GM21390 (cell line): ENCODE measurements around the gene C3orf38.
"Not testable (repeated sequence)": the region's sequence is repeated elsewhere in the genome, so short reads cannot be mapped to it uniquely, and the experiment has no call there.

Source experiments
- ATAC-seq: cut with Tn5 transposase; IDR thresholded peaks from one replicate; pipeline ENCODE4 v1.9.1; 2021; ENCODE audit not compliant: unreplicated experiment

Gene C3orf38

DNA sequence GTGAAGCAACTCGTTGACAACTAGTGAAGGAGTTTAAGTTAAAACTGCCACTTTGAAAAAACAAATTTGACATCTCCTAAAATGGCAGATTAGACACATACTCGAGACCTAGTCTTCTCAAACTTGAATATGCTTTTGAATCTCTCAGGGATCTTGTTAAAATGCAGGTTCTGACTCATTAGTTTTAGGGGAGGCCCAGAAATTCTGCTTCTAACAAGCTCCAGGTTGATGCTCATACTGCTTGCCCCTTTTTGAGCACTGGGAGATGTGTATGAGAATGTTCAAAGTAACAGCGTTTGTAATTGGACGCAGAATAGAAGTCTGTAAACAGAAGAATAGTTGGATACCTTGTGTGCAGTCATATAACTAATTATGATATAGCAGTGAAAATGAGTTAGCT is 1.6 kb downstream of the C3orf38 start:
- ATAC-seq: no peak

DNA sequence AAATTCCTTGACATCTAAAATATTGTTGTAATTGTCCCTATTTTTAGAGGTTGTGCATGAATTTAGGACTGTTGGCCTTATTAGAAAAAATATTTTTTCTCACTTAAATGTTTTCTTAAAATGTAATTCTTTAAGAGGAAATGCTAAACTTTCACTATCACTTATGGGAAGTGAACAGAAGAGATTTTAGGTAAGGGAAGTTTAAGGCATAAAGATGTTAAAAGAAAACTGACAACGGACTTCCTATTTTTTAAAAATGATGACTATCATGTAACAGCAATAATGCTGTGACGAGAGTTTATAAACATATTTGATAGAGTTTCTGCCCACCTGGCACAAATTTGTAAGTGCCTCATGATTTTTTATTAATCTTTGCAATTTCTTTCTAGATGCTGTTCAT is 3.1 kb downstream of the C3orf38 start:
- ATAC-seq: no peak

DNA sequence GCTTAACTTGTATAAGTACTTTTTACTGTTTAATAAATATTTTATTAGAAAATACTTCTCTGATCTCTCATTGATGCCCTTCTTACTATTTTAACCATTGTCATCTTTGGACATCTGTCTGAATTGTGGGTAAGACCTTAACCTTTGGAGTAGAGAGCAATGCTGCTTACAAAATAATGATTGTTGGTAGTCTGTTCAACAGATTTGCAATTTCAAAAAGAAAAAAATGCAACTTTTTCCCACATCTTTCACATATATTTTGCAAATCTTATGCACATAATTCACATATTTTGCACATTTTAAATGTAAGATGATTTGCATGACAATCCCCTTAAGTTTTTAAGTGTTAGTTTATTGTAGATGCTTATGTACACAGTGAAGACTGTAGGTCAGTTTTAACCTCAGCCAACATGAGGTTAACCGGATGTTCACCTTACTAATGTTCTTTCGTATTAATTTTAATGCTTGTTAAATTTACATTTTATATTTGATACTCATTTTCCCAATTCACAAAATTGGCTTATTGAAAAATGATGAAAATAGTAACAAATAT is 16.7 kb downstream of the C3orf38 start:
- ATAC-seq: no peak

DNA sequence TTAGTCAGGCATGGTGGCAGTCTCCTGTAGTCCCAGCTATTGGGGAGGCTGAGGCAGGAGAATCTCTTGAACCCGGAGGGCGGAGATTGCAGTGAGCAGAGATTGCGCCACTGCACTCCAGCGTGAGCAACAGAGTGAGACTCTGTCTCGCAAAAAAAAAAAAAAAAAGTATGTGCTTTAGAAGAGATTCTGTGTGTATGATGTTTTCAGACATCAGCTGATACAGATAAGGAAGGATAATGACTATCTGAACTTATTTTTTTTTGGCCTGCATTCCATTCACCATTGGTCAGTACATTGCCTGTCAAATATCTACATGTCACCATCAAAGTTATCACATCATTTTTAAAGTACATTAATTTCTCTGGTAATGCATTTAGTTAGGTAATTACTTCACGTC is 17.4 kb downstream of the C3orf38 start:
- no peak for ATAC-seq

DNA sequence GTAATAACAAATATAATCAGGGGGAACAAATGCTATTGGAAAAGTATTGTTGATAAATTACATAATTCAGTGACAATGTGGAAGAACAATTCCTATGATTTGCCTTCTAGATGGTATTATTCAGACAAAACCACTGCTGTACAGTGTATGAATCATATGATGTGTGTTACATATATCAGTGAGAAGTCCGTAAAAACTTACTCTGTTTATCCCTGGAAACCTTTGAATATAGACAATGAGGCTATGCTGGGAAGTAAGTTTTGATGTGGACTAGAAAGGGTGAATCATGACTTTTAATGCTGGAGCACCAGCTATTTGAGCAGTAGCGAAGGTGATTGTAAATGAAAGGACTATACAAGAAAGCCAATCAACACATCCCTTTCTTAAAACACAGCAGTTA is 17.9 kb downstream of the C3orf38 start:
- ATAC-seq: no peak

DNA sequence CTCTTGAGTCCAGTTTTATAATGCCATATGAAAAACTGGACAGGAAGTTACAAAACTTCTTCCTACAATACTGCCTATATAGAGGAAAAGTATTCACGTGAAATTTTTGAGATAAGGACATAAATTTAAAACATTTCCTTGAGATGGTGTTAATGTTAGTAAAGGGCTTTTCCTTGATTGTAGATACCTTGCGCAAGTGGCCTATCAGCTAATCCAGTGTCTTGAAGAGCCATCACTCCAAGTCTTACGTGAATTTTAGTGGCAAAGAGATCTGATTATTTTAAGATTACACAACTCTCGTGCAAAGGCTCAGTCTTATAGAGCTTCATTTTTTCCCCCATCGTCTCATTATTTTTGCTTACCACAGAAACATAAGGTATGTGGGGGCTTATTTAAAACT is 18.4 kb downstream of the C3orf38 start:
- no peak for ATAC-seq

DNA sequence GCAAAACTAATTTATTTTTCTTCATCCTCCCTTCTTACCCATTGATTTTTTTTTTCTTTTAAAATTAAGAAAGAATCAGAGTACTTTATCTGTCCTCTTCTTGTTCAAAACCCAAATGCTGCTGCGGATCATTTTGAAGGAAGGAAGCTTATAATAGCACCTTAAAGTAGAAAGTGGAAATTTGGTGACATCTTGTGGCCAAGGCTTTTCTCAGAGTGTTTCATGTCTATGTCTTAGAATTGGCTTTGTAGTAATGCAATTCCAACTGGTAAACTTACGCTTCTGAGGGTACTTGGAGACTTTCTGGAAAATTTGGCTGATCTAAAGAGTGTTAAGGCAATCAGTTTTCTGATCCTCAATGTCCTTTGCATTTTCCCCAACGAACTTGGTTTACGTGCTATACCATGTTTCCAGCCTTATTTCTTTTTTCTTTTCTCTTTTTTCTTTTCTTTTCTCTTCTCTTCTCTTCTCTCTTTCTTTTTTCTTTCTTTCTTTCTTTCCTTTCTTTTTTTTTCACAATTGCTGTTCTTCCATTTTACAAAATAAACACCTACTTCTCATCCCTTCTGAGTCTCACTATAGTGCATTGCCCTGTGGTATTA is 30.7 kb downstream of the C3orf38 start:
- ATAC-seq: peak; percentile 83

DNA sequence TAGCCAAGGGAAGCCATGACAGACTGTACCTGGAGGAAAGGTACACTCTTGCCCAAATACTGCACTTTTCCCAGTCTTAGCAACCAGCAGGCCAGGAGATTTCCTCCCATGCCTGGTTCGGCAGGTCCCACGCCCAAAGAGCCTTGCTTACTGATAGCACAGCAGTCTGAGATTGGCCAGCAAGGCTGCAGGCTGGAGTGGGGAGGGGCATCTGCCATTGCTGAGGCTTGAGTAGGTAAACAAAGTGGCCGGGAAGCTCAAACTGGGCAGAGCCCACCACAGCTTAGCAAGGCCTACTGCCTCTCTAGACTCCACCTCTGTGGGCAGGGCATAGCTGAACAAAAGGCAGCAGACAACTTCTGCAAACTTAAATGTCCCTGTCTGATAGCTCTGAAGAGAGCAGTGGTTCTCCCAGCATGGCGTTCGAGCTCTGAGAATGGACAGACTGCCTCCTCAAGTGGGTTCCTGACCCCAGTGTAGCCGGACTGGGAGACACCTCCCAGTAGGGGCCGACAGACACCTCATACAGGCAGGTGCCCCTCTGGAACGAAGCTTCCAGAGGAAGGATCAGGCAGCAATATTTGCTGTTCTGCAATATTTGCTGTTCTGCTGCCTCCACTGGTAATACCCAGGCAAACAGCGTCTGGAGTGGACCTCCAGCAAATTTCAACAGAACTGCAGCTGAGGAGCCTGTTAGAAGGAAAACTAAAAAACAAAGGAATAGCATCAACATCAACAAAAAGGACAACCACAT is 32.6 kb downstream of the C3orf38 start:
- not testable (repeated sequence) for ATAC-seq

DNA sequence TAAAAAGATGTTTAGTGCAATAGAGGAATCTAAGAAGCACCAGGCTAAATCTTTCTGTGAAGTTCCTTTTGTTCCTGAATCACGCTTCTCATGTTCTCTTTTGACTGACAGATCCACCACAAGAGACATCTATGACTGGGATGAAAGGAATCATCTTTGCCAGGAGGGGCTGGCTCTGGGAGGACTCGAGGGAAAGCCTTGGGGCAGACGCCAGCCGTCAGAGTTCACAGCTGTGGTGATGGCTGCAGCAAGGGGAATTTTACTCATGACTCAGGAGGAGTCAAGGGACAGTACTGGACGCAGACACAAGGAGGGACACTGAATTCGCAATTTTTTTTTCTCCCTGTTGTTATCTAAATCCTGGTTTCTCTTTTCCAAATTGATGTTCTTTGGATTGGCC is 38.7 kb downstream of the C3orf38 start:
- no peak for ATAC-seq

DNA sequence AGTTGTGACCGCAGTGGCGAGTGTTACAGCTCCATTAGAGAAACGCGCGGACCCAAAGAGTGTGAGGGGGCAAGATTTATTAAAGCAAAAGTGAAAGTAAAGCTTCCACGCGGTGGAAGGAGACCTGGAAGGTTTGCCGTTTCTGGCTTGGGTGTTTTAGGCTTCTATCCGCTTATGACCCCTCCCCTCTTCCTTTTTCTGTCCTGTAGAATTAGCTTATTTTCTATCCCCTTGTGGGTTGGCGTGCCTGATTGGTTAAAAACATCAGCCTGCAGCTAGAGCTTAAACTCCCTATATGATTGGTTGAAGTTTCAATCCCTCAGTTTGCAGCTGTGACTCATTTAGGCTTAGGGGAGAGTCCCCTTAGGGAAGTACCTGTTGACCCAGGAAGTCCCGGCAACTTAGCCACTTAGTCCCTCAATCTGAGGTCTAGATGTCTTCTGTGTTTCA is 39.6 kb downstream of the C3orf38 start:
- peak; percentile 82 for ATAC-seq

DNA sequence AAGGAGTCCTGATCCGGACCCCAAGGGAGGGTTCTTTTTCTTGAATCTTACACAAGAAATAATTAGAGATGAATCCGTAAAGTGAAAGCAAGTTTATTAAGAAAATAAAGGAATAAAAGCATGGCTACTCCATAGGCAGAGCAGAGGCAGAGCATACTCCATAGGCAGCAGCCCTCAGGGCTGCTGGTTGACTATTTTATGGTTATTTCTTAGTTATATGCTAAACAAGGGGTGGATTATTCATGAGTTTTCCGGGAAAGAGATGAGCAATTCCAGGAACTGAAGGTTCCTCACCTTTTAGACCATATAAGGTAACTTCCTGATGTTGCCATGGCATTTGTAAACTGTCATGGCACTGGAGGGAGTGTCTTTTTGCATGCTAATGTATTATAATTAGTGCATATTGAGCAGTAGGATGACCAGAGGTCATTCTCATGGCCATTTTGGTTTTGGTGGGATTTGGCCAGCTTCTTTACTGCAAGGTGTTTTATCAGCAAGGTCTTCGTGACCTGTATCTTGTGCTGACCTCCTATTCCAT is 42.2 kb downstream of the C3orf38 start:
- no peak for ATAC-seq

DNA sequence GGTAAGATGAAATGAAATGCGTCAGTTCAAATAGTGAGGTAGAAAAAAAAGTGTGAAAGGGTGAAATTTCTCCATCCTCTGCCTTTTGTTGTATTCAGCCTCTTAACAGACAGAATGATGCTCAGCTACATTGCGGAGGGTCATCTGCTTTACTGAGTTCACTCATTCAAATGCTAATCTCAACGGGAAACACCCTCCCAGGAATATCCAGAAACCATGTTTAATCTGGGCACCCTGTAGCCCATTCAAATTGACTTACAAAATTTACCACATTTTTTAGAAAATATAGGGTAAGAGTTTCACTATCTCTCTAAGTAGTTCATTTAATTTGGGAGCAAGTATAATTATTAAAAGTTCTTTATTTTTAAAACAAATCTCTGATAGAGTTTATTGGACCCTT is 42.9 kb downstream of the C3orf38 start:
- ATAC-seq: no peak

DNA sequence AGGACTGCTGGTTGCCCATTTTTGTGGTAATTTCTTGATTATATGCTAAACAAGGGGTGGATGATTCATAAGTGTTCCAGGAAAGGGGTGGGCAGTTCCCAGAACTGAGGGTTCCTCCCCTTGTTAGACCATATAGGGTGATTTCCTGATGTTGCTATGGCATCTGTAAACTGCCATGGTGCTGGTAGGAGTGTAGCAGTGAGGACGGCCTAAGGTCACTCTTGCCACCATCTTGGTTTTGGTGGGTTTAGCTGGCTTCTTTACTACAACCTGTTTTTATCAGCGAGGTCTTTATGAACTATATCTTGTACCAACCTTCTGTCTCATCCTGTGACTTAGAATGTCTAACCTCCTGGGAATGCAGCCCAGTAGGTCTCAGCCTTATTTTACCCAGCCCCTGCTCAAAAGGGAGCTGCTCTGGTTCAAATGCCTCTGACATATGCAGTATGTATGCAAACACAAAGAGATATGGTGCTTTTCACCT is 46.2 kb downstream of the C3orf38 start:
- ATAC-seq: no peak

DNA sequence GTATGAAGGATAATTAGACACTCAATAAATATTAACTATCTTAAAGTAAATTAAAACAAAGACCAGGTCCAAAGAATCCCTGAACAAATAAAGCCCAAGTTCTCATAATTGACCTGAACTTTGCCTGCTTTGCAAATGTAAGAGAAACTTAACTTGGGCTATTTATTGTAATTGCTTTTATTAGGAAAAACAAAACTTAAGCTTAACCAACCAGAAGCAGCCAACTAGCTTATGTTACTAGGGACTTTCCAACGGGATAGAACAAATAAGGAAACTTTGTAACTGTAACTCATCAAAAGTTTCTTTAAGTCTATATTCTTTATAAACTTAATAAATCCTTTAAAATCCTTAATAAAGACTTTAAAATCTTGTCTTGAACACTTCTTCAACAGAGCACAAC is 48.4 kb downstream of the C3orf38 start:
- no peak for ATAC-seq

DNA sequence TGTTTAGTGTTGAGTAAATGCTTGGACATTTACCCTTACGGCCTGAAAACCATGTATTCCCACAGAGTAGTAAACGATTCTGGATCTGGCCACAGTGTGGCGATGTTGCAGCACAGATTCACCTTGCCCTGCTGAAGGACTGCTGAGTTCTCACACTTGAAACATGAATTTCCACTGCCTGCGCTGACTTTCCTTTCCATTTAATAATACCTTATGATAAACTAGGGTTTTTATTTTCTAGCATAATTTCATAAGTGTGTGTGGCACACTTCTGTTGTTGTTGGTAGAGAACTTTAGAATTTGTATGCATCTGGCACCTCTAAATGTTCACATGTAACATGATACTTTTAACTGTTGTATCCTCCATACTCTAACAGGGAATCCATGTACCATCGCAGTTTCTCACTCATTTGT is 53.9 kb downstream of the C3orf38 start:
- peak; percentile 97 for ATAC-seq
